H1 (cell line): ENCODE measurements around the gene TGFB2. TPM values are rescaled to one million over a fixed set of nuclear protein-coding genes. Genes with fewer than 3 reads are reported as not detected.

ENCODE experiments used
- ATF2 ChIP-seq: IDR thresholded peaks from 2 replicates; pipeline ENCODE4 v1.6.1; 2012; ENCODE audit warnings: low read length, inconsistent platforms
- CHD2 ChIP-seq: IDR thresholded peaks from 2 replicates; pipeline ENCODE4 v1.6.1; 2012; ENCODE audit warnings: low read length, improper control_type of control experiment
- CTBP2 ChIP-seq: IDR thresholded peaks from 2 replicates; pipeline ENCODE4 v1.7.0; 2011; ENCODE audit warnings: borderline replicate concordance, mild to moderate bottlenecking, moderate library complexity, mixed read lengths, low read length; ENCODE audit not compliant: insufficient read depth, insufficient read length
- HDAC2 ChIP-seq, 2 experiments: fragments of 300-600 bp in 1 of 2; sonication (generic) in 1 of 2; IDR thresholded peaks; 2 replicates each; pipeline ENCODE4 v1.6.1; 2011 to 2012; ENCODE audit warnings: low read depth in 2 of 2, low read length in 2 of 2, mild to moderate bottlenecking in 2 of 2, moderate library complexity in 2 of 2, borderline replicate concordance in 1 of 2, inconsistent platforms in 1 of 2
- SP4 ChIP-seq: IDR thresholded peaks from 2 replicates; pipeline ENCODE4 v1.6.1; 2012; ENCODE audit warnings: low read length, inconsistent platforms
- TBP ChIP-seq: IDR thresholded peaks from 2 replicates; pipeline ENCODE4 v1.6.1; 2011; ENCODE audit warnings: low read depth, low read length, improper control_type of control experiment
- polyA plus RNA-seq, 7 experiments: library from polyadenylated mRNA; depleted of rRNA in 3 of 7; stranded (reverse) in 5 of 7; unstranded in 2 of 7; fragments of >200 nt in 5 of 7; fragments of 200-250 nt in 2 of 7; gene quantifications; 1 replicate in 5 of 7; 2 replicates in 1 of 7; 4 replicates in 1 of 7; pipeline versions ENCODE4 v1.2.1 to v1.2.3, GENCODE V29; 2011 to 2013; ENCODE audit warnings: missing spikeins in 2 of 7, mixed read lengths in 2 of 7
- total RNA-seq: library from RNA; stranded (reverse); fragmentation: NEBNext Ultra II Directional; extraction: Animal tissue kit (Norgen Biotek cat#: 25700); gene quantifications from 2 replicates; pipeline ENCODE4 v1.2.1, GENCODE V29; 2021
- TF ChIP-seq, protein P1 (sequence below): IDR thresholded peaks from 2 replicates; pipeline ENCODE4 v1.6.1; 2012; ENCODE audit warnings: inconsistent platforms

The TGFB2 gene
- total and polyA plus RNA-seq, 2 of the 8 experiments (the other 6 are each of a cell fraction or from before 2014, with no cell fraction given): 0.26 to 0.84 TPM

DNA sequence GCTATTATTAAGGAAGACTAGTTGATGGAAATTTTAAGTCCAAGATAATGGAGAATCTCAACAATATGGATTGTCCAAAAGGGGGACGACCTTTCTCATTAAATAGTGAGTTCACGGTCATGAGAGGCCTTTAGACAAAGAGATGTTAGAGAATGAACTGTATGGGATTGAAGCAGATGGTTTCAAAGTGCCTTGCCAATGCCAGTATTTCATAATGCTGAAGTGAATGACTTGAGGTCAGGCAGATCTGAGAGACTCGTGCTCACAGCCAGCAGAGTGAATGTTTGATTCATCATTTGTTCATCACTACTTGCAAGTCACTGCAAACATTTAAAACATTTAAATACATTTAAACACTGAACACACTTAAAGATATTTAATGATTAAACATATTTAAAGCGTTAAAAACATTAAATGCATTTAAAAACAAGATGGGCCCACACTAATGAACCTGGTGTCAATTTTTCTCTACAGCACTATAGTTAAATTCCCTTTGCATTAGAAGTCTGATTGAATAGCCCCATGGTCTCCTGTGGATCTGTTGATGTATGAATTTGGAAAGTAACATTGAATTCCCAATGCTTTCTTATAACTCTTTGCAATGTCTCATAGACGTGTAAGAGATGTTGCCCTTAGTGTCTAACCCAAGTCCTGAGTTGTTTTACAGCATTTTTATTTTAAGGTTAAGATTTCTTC is 80.7 kb downstream of the TGFB2 start (continued):
- TF ChIP-seq HDAC2 (IDR thresholded peaks at IDR 0.05; ENCODE audit: borderline replicate concordance in 1 of 2, low read depth in 2 of 2, low read length in 2 of 2): no peak
- TF ChIP-seq, protein P1, sequence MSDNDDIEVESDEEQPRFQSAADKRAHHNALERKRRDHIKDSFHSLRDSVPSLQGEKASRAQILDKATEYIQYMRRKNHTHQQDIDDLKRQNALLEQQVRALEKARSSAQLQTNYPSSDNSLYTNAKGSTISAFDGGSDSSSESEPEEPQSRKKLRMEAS: no peak
- TF ChIP-seq SP4: no peak
- no peak for TF ChIP-seq ATF2
- TF ChIP-seq CHD2: no peak
- no peak for TF ChIP-seq TBP
- TF ChIP-seq CTBP2: no peak
